NCI-H524 treated with DMSO at 0.1 percent for 48 hours (cell line): Measurements from ENCODE around the gene JMJD7.

Experiments used
- DNase-seq: peaks from one replicate; lab custom pipeline; 2025; lab: John Stamatoyannopoulos, UW

JMJD7 gene

GRCh38 chr15:41801185-41801584 is 26.7 kb upstream of the JMJD7 start:
- DNase-seq, result no peak

- no peak for DNase-seq
Observed at GRCh38 chr15:41801850-41802455, 25.9 kb upstream of the JMJD7 start.

GRCh38 chr15:41804361-41804760 is 23.5 kb upstream of the JMJD7 start:
- DNase-seq, result no peak

GRCh38 chr15:41804916-41805666 is 22.8 kb upstream of the JMJD7 start:
- DNase-seq, result no peak

- DNase-seq, result no peak
Observed at GRCh38 chr15:41805711-41806110, 22.2 kb upstream of the JMJD7 start.

- no peak for DNase-seq
Observed at GRCh38 chr15:41806291-41807181, 21.4 kb upstream of the JMJD7 start.

GRCh38 chr15:41809121-41809520 is 18.8 kb upstream of the JMJD7 start:
- no peak for DNase-seq

- DNase-seq, result no peak
Observed at GRCh38 chr15:41809526-41810220, 18.2 kb upstream of the JMJD7 start.

GRCh38 chr15:41810651-41811431 is 17.1 kb upstream of the JMJD7 start:
- no peak for DNase-seq

- DNase-seq, result peak; percentile 26
Observed at GRCh38 chr15:41811432-41812195, 16.3 kb upstream of the JMJD7 start.

GRCh38 chr15:41812820-41813375 is 15.0 kb upstream of the JMJD7 start:
- no peak for DNase-seq

GRCh38 chr15:41813426-41813825 is 14.5 kb upstream of the JMJD7 start:
- DNase-seq, result no peak

- no peak for DNase-seq
Observed at GRCh38 chr15:41814534-41814933, 13.4 kb upstream of the JMJD7 start.

- DNase-seq, result no peak
Observed at GRCh38 chr15:41816788-41817187, 11.1 kb upstream of the JMJD7 start.

GRCh38 chr15:41817327-41817726 is 10.6 kb upstream of the JMJD7 start:
- DNase-seq, result no peak

- DNase-seq, result no peak
Observed at GRCh38 chr15:41817781-41818180, 10.1 kb upstream of the JMJD7 start.

GRCh38 chr15:41819455-41820050 is 8.3 kb upstream of the JMJD7 start:
- DNase-seq, result no peak

GRCh38 chr15:41820791-41821423 is 7.0 kb upstream of the JMJD7 start:
- no peak for DNase-seq

- DNase-seq, result no peak
Observed at GRCh38 chr15:41821831-41822230, 6.1 kb upstream of the JMJD7 start.
